ENCODE data around the gene TFF3.
"Not testable (repeated sequence)": the region's sequence is repeated elsewhere in the genome, so short reads cannot be mapped to it uniquely, and the experiment has no call there.

The TFF3 gene

GRCh38 chr21:42303443-42303842 lies 11.8 kb downstream of the TFF3 start:
- DNase-seq: no peak

- DNase-seq: no peak
Measured at GRCh38 chr21:42302794-42303193, 12.4 kb downstream of the TFF3 start.

- DNase-seq: no peak
Measured at GRCh38 chr21:42302076-42302650, 13.0 kb downstream of the TFF3 start.

- no peak for DNase-seq
Measured at GRCh38 chr21:42301371-42302075, 13.7 kb downstream of the TFF3 start.

- no peak for DNase-seq
Measured at GRCh38 chr21:42300956-42301355, 14.3 kb downstream of the TFF3 start.

- no peak for DNase-seq
Measured at GRCh38 chr21:42300045-42300583, 15.1 kb downstream of the TFF3 start.

- no peak for DNase-seq
Measured at GRCh38 chr21:42299324-42300044, 15.7 kb downstream of the TFF3 start.

- no peak for DNase-seq
Measured at GRCh38 chr21:42298657-42299056, 16.6 kb downstream of the TFF3 start.

- no peak for DNase-seq
Measured at GRCh38 chr21:42298237-42298636, 17.0 kb downstream of the TFF3 start.

- no peak for DNase-seq
Measured at GRCh38 chr21:42297377-42297776, 17.8 kb downstream of the TFF3 start.

- no peak for DNase-seq
Measured at GRCh38 chr21:42296501-42296900, 18.7 kb downstream of the TFF3 start.

GRCh38 chr21:42295845-42296244 lies 19.4 kb downstream of the TFF3 start:
- no peak for DNase-seq

- no peak for DNase-seq
Measured at GRCh38 chr21:42294273-42294880, 20.8 kb downstream of the TFF3 start.

- DNase-seq: no peak
Measured at GRCh38 chr21:42293649-42294272, 21.4 kb downstream of the TFF3 start.

GRCh38 chr21:42292563-42293142 lies 22.6 kb downstream of the TFF3 start:
- not testable (repeated sequence) for DNase-seq

- DNase-seq: no peak
Measured at GRCh38 chr21:42291751-42292562, 23.3 kb downstream of the TFF3 start.

- DNase-seq: no peak
Measured at GRCh38 chr21:42291003-42291750, 24.0 kb downstream of the TFF3 start.

- DNase-seq: no peak
Measured at GRCh38 chr21:42290505-42290904, 24.7 kb downstream of the TFF3 start.

- peak in 1 of 2 experiments; percentile 5 for DNase-seq
Measured at GRCh38 chr21:42289926-42290325, 25.3 kb downstream of the TFF3 start.

- no peak for DNase-seq
Measured at GRCh38 chr21:42288962-42289361, 26.2 kb downstream of the TFF3 start.

Measured in AML-193 (cell line).